Panc1 (cell line): ENCODE measurements around the gene PIEZO1.

Source experiments
- POLR2AphosphoS5 ChIP-seq: IDR thresholded peaks from 2 replicates; pipeline ENCODE4 v1.6.1; 2012; ENCODE audit warnings: mild to moderate bottlenecking, low read depth, low read length, moderate library complexity
- SIN3A ChIP-seq: IDR thresholded peaks from 2 replicates; pipeline ENCODE4 v1.6.1; 2012; ENCODE audit warnings: low read depth, mild to moderate bottlenecking, low read length, moderate library complexity, borderline replicate concordance; ENCODE audit not compliant: insufficient read depth
- TF ChIP-seq, protein P1 (sequence below): fragments of 450-650 bp; IDR thresholded peaks from 2 replicates; pipeline ENCODE4 v1.5.1; 2017; ENCODE audit warnings: mild to moderate bottlenecking
- TF ChIP-seq, protein P2 (sequence below), 2 experiments: IDR thresholded peaks; 2 replicates each; pipeline ENCODE4 v1.6.1; 2011 to 2012; ENCODE audit warnings: low read depth in 2 of 2, control low read depth in 1 of 2, low read length in 1 of 2, mild to moderate bottlenecking in 1 of 2, moderate library complexity in 1 of 2; ENCODE audit not compliant: insufficient read depth in 1 of 2

GRCh38 chr16:88732961-88733294, 52.1 kb downstream of the PIEZO1 start:
- TF ChIP-seq, protein P1, sequence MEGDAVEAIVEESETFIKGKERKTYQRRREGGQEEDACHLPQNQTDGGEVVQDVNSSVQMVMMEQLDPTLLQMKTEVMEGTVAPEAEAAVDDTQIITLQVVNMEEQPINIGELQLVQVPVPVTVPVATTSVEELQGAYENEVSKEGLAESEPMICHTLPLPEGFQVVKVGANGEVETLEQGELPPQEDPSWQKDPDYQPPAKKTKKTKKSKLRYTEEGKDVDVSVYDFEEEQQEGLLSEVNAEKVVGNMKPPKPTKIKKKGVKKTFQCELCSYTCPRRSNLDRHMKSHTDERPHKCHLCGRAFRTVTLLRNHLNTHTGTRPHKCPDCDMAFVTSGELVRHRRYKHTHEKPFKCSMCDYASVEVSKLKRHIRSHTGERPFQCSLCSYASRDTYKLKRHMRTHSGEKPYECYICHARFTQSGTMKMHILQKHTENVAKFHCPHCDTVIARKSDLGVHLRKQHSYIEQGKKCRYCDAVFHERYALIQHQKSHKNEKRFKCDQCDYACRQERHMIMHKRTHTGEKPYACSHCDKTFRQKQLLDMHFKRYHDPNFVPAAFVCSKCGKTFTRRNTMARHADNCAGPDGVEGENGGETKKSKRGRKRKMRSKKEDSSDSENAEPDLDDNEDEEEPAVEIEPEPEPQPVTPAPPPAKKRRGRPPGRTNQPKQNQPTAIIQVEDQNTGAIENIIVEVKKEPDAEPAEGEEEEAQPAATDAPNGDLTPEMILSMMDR: no peak
- no peak for TF ChIP-seq POLR2AphosphoS5
- TF ChIP-seq, protein P2, sequence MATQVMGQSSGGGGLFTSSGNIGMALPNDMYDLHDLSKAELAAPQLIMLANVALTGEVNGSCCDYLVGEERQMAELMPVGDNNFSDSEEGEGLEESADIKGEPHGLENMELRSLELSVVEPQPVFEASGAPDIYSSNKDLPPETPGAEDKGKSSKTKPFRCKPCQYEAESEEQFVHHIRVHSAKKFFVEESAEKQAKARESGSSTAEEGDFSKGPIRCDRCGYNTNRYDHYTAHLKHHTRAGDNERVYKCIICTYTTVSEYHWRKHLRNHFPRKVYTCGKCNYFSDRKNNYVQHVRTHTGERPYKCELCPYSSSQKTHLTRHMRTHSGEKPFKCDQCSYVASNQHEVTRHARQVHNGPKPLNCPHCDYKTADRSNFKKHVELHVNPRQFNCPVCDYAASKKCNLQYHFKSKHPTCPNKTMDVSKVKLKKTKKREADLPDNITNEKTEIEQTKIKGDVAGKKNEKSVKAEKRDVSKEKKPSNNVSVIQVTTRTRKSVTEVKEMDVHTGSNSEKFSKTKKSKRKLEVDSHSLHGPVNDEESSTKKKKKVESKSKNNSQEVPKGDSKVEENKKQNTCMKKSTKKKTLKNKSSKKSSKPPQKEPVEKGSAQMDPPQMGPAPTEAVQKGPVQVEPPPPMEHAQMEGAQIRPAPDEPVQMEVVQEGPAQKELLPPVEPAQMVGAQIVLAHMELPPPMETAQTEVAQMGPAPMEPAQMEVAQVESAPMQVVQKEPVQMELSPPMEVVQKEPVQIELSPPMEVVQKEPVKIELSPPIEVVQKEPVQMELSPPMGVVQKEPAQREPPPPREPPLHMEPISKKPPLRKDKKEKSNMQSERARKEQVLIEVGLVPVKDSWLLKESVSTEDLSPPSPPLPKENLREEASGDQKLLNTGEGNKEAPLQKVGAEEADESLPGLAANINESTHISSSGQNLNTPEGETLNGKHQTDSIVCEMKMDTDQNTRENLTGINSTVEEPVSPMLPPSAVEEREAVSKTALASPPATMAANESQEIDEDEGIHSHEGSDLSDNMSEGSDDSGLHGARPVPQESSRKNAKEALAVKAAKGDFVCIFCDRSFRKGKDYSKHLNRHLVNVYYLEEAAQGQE (IDR thresholded peaks at IDR 0.05; ENCODE audit: insufficient read depth in 1 of 2, low read depth in 2 of 2, low read length in 1 of 2): no peak
- no peak for TF ChIP-seq SIN3A
